IPS DF 6.9 (cell line): ENCODE data around the gene CCDC187.

Experiments
- DNase-seq: peaks from one replicate; pipeline ENCODE4 v3.0.0-alpha.2; 2013; ENCODE audit warnings: low read depth, low spot score
- H3K27ac ChIP-seq: one replicate; pipeline ENCODE4 v1.5.1; 2013; ENCODE audit warnings: low read length, control low read depth
- H3K27me3 ChIP-seq: 2 replicates; pipeline ENCODE4 v1.6.1; 2013; ENCODE audit warnings: mild to moderate bottlenecking, low read length; ENCODE audit not compliant: control insufficient read depth, insufficient read depth
- H3K36me3 ChIP-seq: 2 replicates; pipeline ENCODE4 v1.6.1; 2013; ENCODE audit warnings: low read length; ENCODE audit not compliant: control insufficient read depth, insufficient read depth
- H3K4me1 ChIP-seq: 2 replicates; pipeline ENCODE4 v1.6.1; 2013; ENCODE audit warnings: low read length; ENCODE audit not compliant: control insufficient read depth, insufficient read depth
- H3K4me3 ChIP-seq: 2 replicates; pipeline ENCODE4 v1.5.1; 2013; ENCODE audit warnings: mild to moderate bottlenecking, low read length
- H3K9me3 ChIP-seq: 2 replicates; pipeline ENCODE4 v1.6.1; 2013; ENCODE audit warnings: low read length, inconsistent platforms; ENCODE audit not compliant: control insufficient read depth, insufficient read depth
- WGBS: extraction: QIAGEN DNeasy Blood & Tissue Kit; methylation state at CpG from one replicate; pipeline ENCODE4 v1.1.7; 2013; ENCODE audit warnings: mixed read lengths, missing lambda C conversion rate; ENCODE audit not compliant: insufficient read length, insufficient coverage; 5-methylcytosine and 5-hydroxymethylcytosine counted together

The CCDC187 gene

DNA sequence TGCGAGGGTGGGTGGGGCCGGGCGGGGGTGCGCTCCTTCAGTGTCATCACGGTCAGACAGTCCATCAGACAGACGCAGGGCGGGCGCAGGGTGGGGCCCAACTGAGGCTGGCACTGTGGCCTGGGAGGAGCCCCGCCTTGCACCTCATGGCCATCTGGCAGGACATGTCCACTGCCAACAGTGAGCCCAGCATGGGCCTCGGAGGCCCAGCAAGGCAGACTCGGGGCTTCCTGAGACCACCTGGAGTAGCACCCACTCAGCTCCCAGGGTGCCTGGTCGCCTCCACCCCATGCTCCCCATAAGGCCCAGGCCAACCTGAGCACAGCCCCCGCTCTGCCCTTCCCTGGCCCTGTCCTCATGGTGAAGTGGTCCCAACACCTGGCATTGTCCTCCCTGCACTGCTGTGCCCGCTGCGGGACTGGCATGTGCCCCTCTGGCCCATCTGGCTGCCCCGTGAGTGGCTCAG lies 14.9 kb upstream of the CCDC187 start:
- WGBS, result no CpG with 5 or more reads among the region's 16 CpGs
- no peak overlapping the region for H3K27ac ChIP-seq
- no peak overlapping the region for H3K4me3 ChIP-seq

DNA sequence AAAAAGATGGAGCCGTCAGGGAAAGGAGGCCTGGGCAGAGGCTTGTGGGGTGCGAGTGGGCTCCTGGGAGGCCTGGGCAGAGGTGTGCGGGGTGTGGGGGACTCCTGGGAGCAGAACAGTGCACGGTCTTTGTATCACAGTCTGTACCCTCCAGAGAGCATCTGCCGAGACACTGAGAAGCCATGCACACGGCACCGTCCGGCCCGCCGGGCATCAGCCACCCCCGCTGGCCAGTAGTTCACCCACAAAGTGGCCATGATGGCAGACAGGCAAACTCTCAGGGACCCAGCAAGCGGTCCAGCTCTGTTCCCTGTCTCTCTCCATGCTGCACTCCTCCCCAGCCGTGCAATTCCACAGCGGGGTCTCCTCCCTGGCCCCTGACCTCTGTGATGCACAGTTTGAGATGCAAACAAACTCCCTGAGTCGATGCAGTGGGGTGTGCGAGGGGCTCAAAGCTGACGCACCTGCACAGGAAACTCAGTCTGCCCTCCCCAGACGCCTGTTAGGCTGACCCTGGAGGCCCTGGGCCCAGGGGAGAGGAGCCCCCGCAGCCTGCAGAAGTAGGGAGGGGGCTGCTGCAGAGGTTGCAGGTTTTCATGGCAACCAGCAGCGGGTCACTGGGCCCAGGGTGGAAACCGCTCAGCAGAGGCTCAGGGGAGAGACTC lies 14.3 kb upstream of the CCDC187 start:
- H3K27me3 ChIP-seq, result no peaks in the 10 kb centered on the region
- H3K27ac ChIP-seq, result no peak overlapping the region
- H3K4me3 ChIP-seq, result no peak overlapping the region
- WGBS, result no CpG with 5 or more reads among the region's 21 CpGs
- H3K9me3 ChIP-seq, result no peaks in the 10 kb centered on the region
- H3K4me1 ChIP-seq, result no peaks in the 10 kb centered on the region; the same call in 1 of the 2 replicates
- DNase-seq, result no peak
- no peaks in the 10 kb centered on the region for H3K36me3 ChIP-seq

More for the DNA sequence above, 14.9 kb upstream of the CCDC187 start:
- DNase-seq, result no peak
- Histone ChIP-seq H3K36me3 (no peaks in the 10 kb centered on the region), H3K4me1 (no peaks in the 10 kb centered on the region; the same call in 1 of the 2 replicates), H3K9me3 (no peaks in the 10 kb centered on the region), H3K27me3 (no peaks in the 10 kb centered on the region)

DNA sequence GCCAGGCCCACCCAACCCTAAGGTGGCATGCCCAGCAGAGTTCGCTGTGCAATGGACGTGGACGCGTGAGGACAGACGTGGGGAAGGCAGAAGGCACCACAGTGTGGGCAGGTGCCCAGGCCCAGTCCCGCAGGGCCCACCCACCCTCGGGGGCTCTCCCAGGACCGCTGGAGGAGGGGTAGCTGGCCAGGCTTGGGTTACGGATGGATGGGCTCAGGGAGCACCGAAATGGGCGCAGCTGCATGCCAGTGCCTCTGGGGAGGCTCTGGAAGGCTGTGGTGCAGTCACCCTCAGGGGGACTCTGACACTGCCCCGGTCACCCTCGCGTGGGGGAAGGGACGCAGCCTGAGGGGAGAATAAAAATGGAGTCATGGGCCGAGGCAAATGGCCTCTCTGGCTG lies 13.8 kb upstream of the CCDC187 start:
- no peak overlapping the region for H3K27ac ChIP-seq
- H3K4me1 ChIP-seq, result no peaks in the 10 kb centered on the region; the same call in 1 of the 2 replicates
- H3K27me3 ChIP-seq, result no peaks in the 10 kb centered on the region
- WGBS, result no CpG with 5 or more reads among the region's 16 CpGs
- DNase-seq, result no peak
- H3K9me3 ChIP-seq, result no peaks in the 10 kb centered on the region
- no peaks in the 10 kb centered on the region for H3K36me3 ChIP-seq
- H3K4me3 ChIP-seq, result no peak overlapping the region

DNA sequence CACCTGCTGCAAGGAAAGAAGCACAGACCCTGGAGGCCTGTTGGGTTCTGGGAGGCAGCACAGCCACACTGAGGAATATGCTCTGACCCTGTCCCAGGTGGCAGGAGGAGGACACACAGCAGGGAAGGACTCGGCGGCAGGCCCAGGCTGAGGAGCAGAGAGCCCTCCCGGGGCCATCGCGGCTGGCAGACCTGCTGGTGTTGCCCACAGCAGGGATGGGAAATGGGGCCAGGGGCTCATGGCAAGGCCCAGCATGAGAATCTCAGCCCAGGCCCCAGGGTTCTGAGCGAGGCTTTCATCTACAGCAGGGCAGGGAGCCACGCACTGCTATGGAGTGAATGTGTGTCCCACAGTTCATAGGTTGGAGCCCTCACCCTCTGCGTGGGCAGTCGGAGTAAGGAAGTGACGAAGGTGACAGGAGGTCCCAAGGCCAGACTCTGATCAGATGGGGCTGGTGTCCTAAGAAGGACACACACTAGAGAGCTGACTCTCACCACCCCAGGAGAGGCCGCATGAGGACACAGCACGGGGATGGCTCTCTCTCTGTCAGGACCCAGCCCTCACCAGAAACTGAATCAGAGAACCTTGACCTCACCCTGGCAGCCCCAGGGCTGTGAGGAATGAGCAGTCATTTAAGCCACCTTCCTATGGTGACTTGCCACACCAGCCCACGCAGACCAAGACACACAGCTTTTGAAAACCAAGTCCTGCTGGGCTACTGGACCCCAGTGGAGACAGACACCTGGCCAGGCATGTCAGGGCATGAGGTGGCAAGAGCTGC lies 13.2 kb upstream of the CCDC187 start:
- Histone ChIP-seq H3K36me3 (no peaks in the 10 kb centered on the region), H3K4me3 (no peak overlapping the region), H3K27me3 (no peaks in the 10 kb centered on the region), H3K27ac (no peak overlapping the region), H3K9me3 (no peaks in the 10 kb centered on the region), H3K4me1 (no peaks in the 10 kb centered on the region; the same call in 1 of the 2 replicates)
- WGBS, result no CpG with 5 or more reads among the region's 13 CpGs
- DNase-seq, result no peak

DNA sequence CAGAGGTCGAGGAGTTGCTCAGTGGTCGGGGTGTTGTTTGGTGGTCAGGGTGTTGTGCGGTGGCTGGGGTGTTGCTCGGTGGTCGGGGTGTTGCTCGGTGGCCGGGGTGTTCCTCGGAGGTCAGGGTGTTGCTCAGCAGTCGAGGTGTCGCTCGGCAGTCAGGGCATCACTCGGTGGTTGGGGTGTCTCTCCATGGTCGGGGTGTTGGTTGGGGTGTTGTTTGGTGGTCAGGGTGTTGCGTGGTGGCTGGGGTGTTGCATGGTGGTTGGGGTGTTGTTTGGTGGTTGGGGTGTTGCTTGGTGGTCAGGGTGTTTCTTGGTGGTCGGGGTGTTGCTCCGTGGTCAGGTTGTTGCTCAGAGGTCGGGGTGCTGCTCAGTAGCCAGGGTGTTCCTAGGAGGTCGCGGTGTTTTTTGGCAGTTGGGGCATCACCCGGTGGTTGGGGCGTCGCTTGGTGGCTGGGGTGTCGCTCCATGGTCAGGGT lies 12.4 kb upstream of the CCDC187 start:
- 100% methylated on average over 1 of the region's 23 CpGs for WGBS
- H3K27ac ChIP-seq, result no peak overlapping the region
- no peak overlapping the region for H3K4me3 ChIP-seq
- H3K9me3 ChIP-seq, result no peaks in the 10 kb centered on the region
- H3K27me3 ChIP-seq, result no peaks in the 10 kb centered on the region
- DNase-seq, result no peak
- no peaks in the 10 kb centered on the region; the same call in 1 of the 2 replicates for H3K4me1 ChIP-seq
- no peaks in the 10 kb centered on the region for H3K36me3 ChIP-seq

DNA sequence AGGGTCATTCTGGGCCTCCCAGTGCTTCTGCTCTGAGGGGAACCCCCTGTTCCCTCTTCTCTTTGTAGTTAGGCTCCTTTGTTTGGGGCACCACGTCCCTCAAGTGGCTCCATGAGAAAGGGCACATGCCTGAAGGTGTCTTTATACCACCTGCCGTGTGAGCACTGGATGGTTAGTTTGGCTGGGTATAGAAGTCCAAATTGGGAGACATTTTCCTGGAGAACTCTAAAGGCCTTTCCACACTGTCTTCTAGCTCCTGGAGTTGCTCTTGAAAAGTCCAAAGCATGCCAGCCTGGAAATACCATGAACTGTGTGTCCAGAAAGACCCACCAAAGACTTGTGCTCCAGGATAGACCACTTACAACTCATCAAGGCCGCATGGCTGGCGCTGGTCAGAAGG lies 11.1 kb upstream of the CCDC187 start:
- no peak overlapping the region for H3K27ac ChIP-seq

DNA sequence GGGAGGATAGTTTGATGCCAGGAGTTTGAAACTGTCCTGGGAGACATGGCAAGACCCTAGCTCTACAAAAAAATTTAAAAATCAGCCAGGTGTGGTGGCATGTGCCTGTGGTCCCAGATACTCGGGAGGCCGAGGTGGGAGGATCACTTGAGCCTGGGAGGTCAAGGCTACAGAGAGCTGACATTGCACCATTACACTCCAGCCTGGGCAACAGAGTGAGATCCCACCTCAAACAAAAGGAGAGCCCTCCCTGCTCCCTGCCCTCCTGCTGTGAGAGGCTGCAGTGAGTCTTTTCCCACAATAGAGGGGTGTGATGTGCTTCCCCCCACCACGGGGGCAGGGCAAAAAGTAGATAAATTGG lies 10.1 kb upstream of the CCDC187 start:
- WGBS, result no CpG with 5 or more reads among the region's 3 CpGs
- no peaks in the 10 kb centered on the region for H3K27me3 ChIP-seq

More for the DNA sequence above, 11.1 kb upstream of the CCDC187 start:
- H3K4me1 ChIP-seq, result no peaks in the 10 kb centered on the region; the same call in 1 of the 2 replicates
- H3K36me3 ChIP-seq, result no peaks in the 10 kb centered on the region
- no peaks in the 10 kb centered on the region for H3K27me3 ChIP-seq
- H3K4me3 ChIP-seq, result no peak overlapping the region
- DNase-seq, result no peak
- no peaks in the 10 kb centered on the region for H3K9me3 ChIP-seq
- no CpG with 5 or more reads among the region's 4 CpGs for WGBS

DNA sequence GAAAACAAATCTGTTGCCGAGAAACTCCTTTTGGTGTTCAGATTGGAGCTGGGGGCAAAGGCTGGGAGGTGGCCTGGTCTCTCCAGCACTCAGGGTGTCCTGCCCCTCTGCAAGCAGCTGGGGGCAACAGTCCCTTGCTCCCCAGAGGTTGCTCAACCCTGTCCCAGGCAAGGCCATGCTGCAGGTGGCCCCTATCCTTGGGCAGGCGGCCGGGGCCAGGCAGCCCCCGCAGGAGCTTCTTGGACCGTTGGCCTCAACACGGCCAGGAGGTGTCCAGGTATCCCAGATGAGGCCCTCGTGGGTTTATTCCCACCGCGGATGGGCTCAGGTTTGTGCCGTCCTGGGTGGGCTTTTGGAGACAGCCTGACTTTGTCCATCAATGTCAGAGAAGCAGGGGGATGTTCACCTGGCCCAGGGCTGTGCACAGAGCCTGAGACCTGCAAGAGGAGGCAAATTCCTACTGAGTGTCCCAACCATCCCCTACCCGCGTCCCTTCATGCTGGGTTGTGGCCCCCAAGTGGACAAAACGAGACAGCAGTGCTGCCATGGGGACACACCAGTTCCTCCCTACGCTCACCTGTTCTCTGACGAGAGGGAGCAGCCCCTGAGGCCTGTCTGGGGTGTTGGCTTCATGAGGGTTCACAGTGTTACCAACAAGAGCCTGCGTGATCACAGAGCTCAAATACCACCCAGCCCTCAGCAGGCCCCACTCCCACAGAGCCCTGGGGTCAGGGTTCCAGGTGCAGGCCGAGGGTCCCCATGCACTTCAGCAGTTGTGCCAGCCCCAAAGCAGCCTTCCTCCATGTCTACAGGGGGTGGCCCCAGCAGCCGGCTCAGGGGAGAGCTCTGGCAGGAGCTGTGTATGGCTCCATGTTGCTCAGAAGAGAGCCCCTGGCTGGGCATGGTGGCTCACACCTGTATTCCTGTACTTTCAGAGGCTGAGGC lies 9.5 kb upstream of the CCDC187 start:
- Histone ChIP-seq H3K36me3 (no peaks in the 10 kb centered on the region), H3K9me3 (no peaks in the 10 kb centered on the region), H3K4me3 (no peak overlapping the region), H3K4me1 (no peaks in the 10 kb centered on the region), H3K27me3 (no peaks in the 10 kb centered on the region), H3K27ac (no peak overlapping the region)
- no CpG with 5 or more reads among the region's 18 CpGs for WGBS
- DNase-seq, result no peak

More for the DNA sequence above, 10.1 kb upstream of the CCDC187 start:
- no peaks in the 10 kb centered on the region; the same call in 1 of the 2 replicates for H3K4me1 ChIP-seq
- no peak overlapping the region for H3K4me3 ChIP-seq
- no peak for DNase-seq
- no peak overlapping the region for H3K27ac ChIP-seq
- H3K36me3 ChIP-seq, result no peaks in the 10 kb centered on the region
- H3K9me3 ChIP-seq, result no peaks in the 10 kb centered on the region

DNA sequence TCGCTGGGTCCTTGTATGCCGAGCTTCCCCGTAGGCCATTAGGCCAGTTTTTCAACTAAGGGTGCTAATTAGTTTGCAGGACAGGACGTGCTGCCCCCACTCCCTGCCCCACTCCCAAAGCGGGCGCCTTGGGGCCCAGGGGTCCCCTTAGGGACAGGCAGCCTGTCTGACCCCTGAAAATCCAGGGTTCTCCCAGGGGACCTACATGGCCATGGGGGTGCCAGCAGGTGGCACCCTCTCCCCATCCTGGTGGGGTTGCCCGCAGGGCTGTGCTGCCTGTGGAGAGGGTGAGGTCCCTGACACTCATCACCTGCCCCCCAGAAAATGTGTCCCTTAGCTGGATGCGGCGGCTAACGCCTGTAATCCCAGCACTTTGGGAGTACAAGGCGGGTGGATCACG lies 8.5 kb upstream of the CCDC187 start:
- Histone ChIP-seq H3K9me3 (no peaks in the 10 kb centered on the region), H3K27ac (no peak overlapping the region), H3K36me3 (no peaks in the 10 kb centered on the region), H3K27me3 (no peaks in the 10 kb centered on the region), H3K4me3 (no peak overlapping the region), H3K4me1 (no peaks in the 10 kb centered on the region)
- no peak for DNase-seq
- no CpG with 5 or more reads among the region's 12 CpGs for whole genome bisulfite sequencing

DNA sequence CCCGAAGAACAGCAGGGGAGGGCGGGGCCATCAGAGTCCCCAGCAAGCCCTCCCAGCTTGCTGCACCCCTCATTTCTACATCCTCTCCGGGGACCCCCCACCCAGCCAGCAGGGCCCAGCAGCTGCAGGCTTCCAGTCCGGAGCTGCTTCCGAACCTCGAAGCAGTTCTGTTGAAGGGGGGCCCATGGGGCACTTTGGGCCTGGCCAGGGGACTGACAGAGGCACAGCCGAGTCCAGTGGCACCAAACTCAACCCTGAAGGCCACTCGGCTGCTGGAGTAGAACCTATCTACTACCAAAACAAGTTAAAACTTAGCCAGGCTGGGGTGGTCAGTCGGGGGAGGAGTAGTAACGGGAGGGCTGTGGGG lies 8.1 kb upstream of the CCDC187 start:
- Histone ChIP-seq H3K36me3 (no peaks in the 10 kb centered on the region), H3K9me3 (no peaks in the 10 kb centered on the region), H3K27me3 (no peaks in the 10 kb centered on the region), H3K4me1 (no peaks in the 10 kb centered on the region), H3K27ac (no peak overlapping the region), H3K4me3 (no peak overlapping the region)
- WGBS, result no CpG with 5 or more reads among the region's 10 CpGs
- DNase-seq, result no peak
